Medulla oblongata (tissue), 1 donor: Measurements from ENCODE around the gene ELAVL3.
"Not testable (repeated sequence)": the region's sequence is repeated elsewhere in the genome, so short reads cannot be mapped to it uniquely, and the experiment has no call there.

Experiments
- DNase-seq: peaks from one replicate; pipeline ENCODE4 v3.0.0-alpha.2; 2015; ENCODE audit errors: extremely low spot score

ELAVL3 gene

DNA sequence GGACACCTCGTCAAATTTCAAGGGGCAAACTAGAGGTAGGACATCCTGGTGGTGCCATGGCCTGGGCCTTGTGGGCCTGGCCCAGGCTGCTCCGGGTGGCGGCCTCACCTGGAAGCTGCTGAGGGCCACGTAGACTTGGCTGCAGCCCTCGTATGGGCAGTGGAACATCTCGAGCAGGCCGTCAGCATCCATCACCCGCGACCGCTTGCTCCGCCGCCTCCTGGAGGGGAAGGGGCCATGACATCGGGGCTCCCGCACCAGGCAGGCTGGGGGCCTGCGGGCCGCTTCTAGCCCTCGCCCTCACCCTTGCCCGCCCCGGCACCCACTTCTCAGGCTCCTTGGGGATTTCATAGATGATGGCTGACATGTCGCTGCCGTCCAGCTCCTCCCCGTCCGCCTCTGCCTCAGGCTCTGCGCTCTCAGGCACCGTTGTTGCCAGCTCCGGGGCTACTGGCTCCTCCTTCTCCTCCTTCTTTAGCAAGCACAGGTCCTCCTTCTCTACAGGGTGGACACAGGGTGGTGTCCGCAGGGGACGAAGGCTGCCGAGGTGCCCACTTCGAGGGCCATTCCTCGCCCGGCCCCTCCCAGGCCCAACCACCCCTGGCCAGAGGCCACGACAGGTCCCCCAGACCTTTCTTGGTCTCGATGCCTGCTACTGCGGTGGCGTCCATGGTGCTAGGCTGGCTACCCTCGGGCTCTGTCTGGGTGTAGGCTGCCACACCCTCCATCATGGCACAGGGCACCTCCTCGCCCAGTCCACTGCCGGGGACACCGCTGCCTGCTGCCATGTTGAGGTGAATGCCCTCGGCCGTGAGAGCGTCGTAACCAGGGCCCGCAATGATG is 6.0 kb upstream of the ELAVL3 start:
- DNase-seq, result no peak

DNA sequence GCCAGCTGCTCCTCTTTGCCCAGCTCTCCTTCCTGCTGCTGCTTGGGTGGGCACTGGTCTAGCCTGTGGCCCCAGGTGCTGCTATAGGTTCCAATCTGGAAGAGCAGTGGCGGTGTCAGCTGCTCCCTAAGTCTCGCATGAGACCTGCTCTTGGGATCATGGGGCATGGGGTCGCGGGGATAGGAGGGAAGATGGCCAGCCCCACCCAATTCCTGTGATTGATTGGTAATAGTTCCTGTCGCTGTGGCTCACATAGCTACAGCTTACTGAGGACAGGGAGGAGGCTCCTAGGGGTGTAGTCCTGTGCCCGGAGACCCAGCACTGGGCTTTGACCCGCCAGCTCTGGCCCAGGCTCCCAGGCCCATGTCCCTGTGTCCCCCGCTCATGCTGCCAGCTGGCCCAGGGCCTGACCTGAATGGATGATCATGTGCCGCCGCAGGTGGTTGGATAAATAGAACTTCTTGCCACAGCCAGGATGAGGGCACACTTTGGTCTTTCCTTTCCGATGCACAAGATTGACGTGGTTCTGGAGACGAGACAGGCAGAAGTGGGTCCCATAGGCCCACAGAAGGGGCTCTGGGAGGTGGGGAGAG is 4.5 kb upstream of the ELAVL3 start:
- DNase-seq, result no peak

DNA sequence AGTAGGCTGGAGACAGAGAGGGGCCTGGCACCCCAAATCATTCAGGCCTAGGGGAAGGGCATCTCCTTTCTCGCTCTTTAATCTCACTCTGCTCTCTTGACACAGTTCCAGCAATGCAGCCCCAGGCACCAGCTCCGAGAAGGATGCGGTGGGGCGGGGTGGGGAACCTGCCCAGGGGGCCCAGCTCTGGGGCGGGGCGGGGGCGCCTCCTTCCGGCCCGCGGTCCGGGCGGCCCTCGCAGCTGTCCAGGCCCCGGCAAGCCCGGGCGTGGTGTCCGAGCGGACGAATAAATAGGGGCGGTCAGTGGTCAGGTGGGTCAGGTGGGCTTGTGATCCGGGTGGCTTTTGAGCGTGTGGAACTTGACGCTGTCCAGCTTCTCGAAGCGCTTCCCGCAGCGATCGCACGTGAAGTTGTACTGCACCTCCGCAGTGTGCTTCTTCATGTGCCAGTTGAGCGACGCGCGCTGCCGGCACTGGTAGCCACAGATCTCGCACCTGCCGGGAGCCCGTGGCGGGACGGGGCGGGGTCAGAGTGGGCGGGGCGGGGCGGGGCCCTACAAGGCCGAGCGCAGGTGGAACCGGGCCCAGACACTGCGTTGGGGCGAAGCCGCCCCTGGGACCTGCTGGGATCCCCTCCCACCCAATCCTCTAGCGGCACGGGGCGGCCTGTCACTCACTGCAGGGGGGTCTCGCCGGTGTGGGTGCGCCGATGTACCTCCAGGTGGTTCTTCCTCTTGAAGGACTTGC is 2.7 kb upstream of the ELAVL3 start:
- no peak for DNase-seq

DNA sequence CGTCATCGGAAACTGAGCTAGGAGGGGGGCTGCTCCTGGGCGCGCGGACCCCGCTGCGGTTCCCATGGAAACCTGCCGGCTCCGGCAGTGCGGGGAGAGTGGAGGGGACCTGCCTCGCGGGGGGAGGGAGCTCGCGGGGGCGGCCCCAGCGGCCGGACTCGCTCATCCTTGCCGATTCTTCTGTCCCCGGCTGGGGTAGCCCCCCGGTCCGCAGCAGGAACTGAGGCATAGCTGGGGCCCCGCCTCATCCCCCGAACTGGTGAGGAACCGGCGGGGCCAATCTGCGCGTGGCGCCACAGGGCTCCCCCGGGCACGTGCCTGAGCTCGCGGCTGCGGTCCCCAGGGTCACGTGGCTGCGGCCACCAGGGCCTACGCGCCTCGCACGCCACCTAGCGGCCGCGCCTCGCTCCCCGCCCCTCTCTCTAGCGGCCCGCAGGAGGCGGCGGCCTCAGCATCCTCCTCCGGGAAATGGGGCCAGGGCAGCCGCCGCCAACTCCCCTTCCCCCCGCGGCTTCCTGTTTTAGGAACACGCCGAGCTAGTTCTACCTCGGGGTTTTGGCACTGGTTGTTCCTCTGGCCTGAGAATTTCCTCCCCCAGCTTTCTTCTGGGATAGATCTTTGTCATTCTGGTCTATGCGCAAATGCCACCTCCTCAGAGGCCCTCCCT is 1.7 kb upstream of the ELAVL3 start:
- DNase-seq, result peak; percentile 90

DNA sequence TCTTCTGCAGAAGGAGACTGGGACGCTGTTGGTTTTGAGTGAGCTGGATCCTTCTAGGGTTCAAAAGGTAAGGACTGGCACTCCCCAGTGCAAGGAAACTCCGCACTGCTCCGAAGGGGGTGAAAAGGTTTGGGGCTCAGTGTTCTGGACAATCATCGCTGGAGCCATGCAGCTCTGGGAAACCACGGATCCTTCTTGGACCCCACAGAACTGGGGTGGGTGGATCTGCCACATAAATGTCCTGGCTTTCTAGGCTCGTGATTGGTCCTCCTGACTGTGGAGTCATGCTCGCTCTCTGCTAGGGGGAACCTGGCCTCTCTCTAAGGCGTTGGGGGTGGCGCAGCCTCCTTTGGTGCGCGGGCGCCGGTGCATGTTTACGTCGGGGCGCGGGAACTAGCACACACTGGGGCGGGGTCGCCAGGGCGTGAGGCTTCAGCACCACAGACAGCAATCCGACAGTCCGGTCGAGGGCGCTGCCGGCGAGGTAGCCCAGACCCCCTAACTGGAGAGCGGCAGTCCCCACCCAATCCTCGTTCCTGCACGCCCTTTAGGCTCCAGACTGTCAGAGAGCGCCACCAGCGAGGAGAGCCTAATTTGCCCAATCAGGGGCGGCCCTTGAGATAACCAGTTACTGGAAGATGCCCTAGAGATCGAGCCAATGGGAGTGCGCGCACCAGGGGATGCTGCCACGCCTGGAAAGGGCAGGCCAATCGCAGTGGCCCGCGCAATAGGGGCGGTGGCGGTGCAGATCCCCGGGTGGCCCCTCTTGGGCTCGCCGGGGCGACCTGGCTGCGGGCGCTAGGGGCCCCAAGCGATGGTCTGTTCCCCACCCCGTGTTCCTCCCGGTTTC is 913 bp upstream of the ELAVL3 start:
- peak; percentile 96 for DNase-seq

DNA sequence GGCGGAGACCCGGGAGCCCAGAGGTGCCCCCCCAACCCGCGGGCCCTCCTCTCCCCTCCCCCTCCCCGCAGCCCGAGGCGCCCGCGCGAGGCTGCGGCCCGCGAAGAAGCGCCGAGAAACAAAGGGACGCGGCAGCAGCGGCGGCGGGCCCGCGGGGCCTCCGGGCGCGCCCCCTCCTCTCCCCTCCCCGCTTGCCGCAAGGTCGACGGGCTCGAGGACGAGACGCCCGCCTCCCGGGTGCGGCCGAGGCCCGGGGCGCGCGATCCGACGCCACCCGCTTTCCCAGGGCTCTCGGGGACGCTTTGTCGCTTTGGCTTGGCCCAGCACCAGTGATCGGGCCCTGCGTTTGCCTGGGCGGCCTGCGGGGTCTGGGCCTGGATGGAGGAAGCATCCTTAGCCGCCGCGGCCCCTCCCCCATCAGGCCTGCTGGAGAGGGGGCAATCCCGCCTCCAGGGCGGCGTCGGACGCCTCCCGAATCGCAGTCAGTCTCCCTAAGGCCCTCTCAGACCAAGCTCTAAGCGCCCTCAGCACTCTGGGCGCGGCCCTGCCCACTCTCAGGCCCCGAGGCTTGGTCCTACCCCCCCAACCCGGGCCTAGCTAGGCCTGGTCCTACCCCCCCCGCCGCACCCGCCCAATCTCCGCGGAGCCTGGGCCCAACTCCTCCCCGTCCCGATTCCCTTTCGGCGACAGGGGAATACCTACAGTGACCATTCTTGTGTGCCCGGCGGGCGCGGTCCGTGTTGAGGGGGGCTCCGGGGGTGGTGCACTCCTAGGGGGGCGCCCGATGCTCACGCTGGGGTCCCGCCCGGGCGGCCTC is 740 bp downstream of the ELAVL3 start:
- DNase-seq, result no peak

DNA sequence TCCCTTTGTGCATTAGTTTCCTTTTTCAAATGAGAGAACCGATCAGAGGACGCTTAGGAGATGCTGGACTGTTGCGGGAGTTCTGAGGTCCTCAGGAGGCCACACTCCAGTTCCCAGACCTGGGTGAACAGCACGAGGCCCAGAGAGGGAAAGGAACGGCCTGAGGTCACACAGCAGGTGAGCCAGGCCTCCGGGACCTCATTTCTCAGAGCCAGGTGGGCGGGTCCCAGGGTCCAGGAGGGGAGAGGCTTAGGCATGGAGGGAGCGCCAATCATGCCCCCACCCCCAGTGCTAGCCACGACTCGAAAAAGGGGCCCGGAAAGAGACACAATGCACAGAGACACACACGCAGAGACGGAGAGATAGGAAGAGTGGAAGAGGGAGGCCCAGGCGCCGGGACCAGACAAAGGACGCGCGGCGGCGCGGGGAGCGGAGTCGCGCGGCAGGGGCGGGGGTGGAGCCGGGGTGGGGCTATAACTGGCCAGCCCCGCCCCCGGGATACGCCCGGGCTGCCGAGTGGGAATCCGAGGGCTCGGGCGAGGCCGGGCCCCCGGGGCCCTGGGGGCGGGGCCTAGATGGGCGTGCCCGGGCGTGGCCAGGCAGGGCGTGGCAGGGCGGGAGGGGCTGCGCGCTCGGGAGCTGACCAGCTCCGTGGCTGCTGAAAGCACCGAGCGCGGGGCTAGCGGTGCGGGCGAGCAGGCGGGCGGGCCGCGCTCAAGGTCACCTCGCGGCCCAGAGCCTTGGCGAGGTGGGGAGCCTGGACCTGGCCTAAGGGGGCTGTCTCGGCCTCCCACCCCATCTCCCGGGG is 1.6 kb downstream of the ELAVL3 start:
- DNase-seq, result peak; percentile 81

DNA sequence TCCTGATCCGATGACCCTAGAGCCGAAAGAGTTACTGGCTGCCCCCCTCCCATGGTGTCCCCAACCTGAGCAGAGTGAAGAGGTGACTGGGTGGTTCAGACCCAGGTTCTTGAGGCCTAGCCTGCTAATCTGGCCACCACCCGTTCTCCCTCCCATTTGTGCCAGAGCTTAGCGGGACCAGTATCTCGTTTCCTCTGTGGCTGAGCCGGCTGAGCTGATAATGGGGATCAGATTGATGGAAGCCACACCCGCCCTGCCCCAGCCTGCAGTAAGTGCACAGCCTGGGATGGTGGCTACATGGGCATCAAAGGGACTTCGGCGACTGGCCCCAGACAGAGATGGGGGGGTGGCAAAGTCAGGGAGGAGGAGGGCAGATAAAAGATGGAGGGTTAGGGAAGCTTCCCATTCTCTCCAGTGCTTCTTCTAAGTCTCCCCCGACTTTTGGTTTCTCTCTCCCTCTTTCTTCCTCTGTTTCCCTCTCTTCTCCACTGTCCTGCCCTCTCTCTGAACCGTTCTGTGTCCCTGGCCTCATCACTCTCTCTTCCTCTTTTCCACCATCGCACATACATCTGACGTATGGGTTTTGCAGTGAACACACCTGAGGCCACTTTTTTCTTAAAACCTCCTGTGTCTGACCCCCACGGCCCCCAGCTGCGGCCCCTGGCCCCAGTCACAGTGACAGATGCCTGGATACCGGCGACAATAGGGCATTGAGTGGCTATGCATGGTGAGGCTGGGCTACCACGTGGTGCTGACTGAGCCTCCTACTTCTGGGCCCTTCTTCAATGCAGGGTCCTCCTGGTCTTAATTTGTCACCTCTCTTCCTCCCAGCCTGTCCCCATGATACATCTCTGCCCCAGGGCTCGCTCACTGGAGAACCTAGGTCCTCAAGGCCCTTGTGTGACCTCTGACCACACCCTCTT is 2.4 kb downstream of the ELAVL3 start:
- peak; percentile 67 for DNase-seq

DNA sequence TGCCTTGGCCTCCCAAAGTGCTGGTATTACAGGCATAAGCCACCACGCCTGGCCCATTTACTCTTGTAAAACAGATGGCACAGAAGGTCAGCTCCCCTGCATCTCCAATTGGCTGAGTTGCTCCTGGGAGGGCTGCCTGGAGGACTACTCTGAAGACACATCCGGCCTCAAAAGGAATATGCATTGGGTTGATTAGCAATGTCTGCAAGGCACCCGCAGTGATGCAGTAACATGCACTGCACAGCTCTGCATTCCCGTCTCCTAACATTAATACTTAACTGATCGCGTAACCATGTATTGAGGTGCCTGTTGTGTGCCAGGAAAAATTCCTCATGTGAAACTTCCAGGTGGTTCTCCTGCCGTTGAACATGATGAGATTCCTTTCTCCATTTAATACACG is 5.0 kb downstream of the ELAVL3 start:
- DNase-seq, result no peak

DNA sequence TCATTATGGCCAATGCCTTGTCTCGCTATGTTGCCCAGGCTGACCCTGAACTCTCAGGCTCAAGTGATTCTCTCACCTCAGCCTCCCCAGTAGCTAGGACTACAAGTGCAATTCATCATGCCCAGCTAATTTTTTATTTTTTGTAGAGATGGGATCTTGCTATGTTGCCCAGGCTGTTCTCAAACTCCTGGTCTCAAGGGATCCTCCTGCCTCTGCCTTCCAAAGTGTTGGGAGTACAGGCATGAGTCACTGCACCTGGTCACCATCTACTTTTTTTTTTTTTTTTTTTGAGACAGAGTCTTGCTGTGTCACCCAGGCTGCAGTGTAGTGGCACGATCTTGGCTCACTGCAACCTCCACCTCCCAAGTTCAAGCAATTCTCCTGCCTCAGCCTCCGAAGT is 5.5 kb downstream of the ELAVL3 start:
- not testable (repeated sequence) for DNase-seq

DNA sequence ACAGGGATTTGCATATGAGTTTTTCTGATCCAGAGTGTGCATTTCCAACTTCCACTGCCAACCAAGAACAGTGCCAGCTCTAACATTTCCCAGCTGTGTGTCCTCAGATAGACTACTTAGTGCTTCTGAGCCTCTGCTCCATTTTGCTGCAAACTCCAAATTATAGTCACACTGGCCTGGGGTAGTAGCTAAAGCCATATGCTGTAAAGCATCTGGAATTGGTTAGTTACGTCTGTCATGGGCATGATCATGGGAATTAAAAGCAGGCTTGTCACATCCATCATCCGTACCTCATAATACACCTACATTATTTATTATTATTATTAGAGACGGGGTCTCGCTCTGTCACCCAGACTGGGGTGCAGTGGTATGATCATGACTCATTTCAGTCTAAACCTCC is 7.1 kb downstream of the ELAVL3 start:
- DNase-seq, result no peak

DNA sequence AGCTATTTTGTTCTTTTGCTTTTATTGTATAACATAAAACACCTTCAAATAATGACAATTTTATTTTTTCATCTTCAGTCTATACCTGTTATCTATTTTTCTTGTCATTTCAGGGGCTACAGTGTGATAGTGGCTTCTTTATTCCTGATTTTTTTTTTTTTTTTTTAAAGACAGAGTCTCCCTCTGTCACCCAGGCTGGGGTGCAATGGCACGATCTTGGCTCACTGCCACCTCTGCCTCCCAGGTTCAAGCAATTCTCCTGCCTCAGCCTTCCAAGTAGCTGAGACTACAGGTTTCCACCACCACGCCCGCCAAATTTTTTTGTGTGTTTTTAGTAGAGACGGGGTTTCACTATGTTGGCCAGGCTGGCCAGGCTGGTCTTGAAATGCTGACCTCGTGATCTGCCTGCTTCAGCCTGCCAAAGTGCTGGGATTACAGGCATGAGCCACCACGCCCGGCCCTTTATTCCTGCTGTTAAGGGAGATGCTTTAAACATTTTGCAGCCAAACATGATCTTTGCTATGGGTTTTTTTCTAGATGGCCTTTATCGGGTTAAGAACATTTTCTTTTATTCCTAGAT is 12.5 kb downstream of the ELAVL3 start:
- DNase-seq, result peak; percentile 9

DNA sequence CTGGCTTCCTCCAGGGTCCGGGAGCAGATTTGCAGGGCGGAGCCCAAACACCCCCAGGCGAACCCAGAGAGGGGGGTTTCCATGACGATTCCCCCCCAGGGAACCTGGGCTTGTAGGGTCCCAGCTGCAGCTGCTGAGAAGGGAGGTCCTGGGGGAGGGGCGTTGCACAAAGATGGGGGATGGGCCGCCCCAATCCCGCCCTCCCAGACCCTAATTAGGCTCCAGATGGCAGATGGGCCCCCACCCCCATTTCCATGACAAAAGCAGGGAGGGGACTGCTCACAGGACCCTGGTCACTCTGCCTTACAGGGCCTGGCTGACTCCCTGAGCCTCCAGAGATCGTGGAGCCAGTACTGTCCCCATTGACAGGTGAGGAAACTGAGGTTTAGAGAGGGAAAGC is 15.2 kb downstream of the ELAVL3 start:
- DNase-seq, result no peak

DNA sequence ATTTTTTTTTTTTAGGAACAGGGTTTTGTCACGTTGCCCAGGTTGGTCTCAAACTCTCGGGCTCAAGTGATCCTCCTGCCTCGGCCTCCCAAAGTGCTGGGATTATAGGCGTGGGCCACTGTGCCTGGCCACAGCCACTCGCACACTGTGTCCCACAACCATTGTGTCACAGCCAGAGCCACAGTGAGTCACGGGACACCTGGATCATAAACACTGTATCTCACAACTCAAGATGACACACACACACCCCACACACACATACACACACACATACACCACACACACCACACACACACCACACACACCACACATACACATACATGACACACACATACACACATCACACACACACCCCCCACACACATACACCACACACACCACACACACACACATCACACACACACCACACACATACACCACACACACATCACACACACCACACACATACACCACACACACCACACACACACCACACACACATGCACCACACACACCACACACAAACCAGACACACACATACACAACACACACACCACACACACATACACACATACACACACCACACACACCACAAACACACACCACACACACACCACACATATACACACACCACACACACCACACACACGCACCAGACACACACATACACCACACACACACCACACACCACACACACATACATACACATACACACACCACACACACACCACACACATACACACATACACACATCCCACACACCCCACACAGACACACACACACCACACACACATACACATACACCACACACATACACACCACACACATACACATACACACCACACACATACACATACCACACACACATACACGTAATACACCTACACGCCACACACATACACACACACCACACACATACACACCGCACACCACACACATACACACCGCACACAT is 16.2 kb downstream of the ELAVL3 start:
- DNase-seq, result no peak

DNA sequence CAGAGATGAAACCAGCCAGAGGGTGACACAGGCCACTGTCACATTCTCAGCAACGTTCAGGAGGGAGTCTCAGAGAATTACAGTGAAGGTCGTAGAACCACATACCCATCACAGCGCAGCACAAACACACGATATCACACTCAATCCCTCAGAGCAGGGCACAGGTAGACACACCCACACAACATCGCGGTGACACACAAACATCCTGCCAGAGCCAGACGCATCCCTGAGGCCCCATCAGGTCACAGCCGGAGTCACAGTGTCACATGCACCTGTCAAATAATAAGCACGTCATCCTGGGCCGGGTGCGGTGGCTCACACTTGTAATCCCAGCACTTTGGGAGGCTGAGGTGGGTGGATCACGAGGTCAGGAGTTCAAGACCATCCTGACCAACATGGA is 17.5 kb downstream of the ELAVL3 start:
- DNase-seq, result no peak

DNA sequence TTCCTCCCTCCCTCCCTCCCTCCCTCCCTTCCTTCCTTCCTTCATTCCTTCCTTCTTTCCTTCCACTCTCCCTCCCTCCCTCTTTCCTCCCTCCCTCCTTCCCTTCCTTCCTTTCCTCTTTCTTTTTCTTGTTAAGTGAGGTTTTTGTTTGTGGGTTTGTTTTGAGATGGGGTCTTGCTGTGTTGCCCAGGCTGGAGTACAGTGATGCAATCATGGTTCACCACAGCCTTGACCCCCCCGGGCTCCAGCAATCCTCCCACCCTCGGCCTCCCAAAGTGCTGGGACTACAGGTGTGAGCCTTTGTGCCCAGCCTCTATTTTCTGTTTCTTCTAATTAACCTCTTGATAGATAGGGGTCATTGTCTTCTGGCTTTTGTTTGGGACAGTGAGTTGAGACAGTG is 19.4 kb downstream of the ELAVL3 start:
- no peak for DNase-seq

DNA sequence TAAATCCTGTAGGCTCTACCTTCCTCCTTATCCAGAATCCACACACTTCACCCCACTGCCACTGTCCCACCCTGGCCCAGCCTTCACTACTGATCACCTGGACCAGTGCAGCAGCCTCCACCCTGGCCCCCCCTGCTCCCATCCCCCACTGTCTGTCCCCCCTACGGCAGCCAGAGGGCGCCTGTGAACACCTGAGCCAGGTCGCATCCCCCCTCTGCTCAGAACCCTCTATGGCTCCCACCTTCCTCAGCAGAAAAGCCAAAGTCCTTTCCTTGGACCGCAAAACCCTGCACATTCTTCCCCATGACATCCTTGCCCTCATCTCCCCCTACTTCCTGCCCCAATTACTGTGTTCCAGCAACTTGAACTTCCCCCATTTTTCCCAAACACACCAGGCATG is 20.6 kb downstream of the ELAVL3 start:
- DNase-seq, result no peak
